ENCODE data around the gene NBEAL2.

Gene NBEAL2

GRCh38 chr3:47041114-47041513 is 61.6 kb downstream of the NBEAL2 start:
- ChIA-PET CTCF (interaction anchor here (0.6 kb wide), 1 partner anchor 43 kb away, joined by 4 read pairs; no protein-coding TSS in a partner anchor), POLR2A (no interaction called here)
- TF ChIP-seq ARNT (IDR thresholded peaks at IDR 0.05) (no peak), FOXA1 (IDR thresholded peaks at IDR 0.05) (no peak), HDGF (IDR thresholded peaks at IDR 0.05; ENCODE audit: borderline replicate concordance) (no peak), PKNOX1 (IDR thresholded peaks at IDR 0.05) (no peak), CTBP1 (IDR thresholded peaks at IDR 0.05; ENCODE audit: borderline replicate concordance) (no peak), SUZ12 (IDR thresholded peaks at IDR 0.05) (no peak), BHLHE40 (IDR thresholded peaks at IDR 0.05; ENCODE audit: borderline replicate concordance) (no peak), L3MBTL2 (conservative IDR thresholded peaks at IDR 0.05) (no peak), FOXM1 (IDR thresholded peaks at IDR 0.05; ENCODE audit: borderline replicate concordance) (no peak), LEF1 (IDR thresholded peaks at IDR 0.05; ENCODE audit: borderline replicate concordance) (no peak), ZNF384 (IDR thresholded peaks at IDR 0.05) (no peak), SP1 (IDR thresholded peaks at IDR 0.05) (no peak), TARDBP (IDR thresholded peaks at IDR 0.05) (no peak), NFRKB (IDR thresholded peaks at IDR 0.05) (no peak)
- no peak for DNase-seq (ENCODE audit: extremely low spot score)

GRCh38 chr3:47042231-47042791 is 62.8 kb downstream of the NBEAL2 start:
- DNase-seq (ENCODE audit: extremely low spot score), result no peak
- POLR2A ChIA-PET, result interaction anchor here (0.6 kb wide), 1 partner anchor 66 kb away, joined by 3 read pairs; no protein-coding TSS in a partner anchor

GRCh38 chr3:47047069-47047468 is 67.6 kb downstream of the NBEAL2 start:
- TF ChIP-seq L3MBTL2 (conservative IDR thresholded peaks at IDR 0.05) (no peak), ZNF384 (IDR thresholded peaks at IDR 0.05) (no peak), CTBP1 (IDR thresholded peaks at IDR 0.05; ENCODE audit: borderline replicate concordance) (no peak), LEF1 (IDR thresholded peaks at IDR 0.05; ENCODE audit: borderline replicate concordance) (no peak), FOXA1 (IDR thresholded peaks at IDR 0.05) (no peak), FOXK2 (IDR thresholded peaks at IDR 0.05) (no peak), FOXM1 (IDR thresholded peaks at IDR 0.05; ENCODE audit: borderline replicate concordance) (no peak), BHLHE40 (IDR thresholded peaks at IDR 0.05; ENCODE audit: borderline replicate concordance) (no peak)
- ChIA-PET CTCF (no interaction called here), POLR2A (interaction anchor here (0.8 to 1.2 kb wide), 2 partner anchors 9 to 38 kb away, joined by 3 read pairs; no protein-coding TSS in a partner anchor)
- no peak for DNase-seq (ENCODE audit: extremely low spot score)

More at GRCh38 chr3:47042231-47042791, 62.8 kb downstream of the NBEAL2 start:
- CTCF ChIA-PET, result interaction anchor here (0.9 to 1.2 kb wide), 2 partner anchors 43 to 122 kb away, joined by 3 read pairs; no protein-coding TSS in a partner anchor
- TF ChIP-seq PKNOX1 (IDR thresholded peaks at IDR 0.05), result peak; percentile 76
- TF ChIP-seq SP1 (IDR thresholded peaks at IDR 0.05), result no peak

- DNase-seq (ENCODE audit: extremely low spot score), result no peak
- ChIA-PET CTCF (no interaction called here), POLR2A (no interaction called here)
- TF ChIP-seq FOXK2 (IDR thresholded peaks at IDR 0.05), result no peak
- TF ChIP-seq CTBP1 (IDR thresholded peaks at IDR 0.05; ENCODE audit: borderline replicate concordance), result no peak
- no peak for TF ChIP-seq TARDBP (IDR thresholded peaks at IDR 0.05)
- TF ChIP-seq FOXA1 (IDR thresholded peaks at IDR 0.05), result no peak
- no peak for TF ChIP-seq FOXM1 (IDR thresholded peaks at IDR 0.05; ENCODE audit: borderline replicate concordance)
- no peak for TF ChIP-seq HDGF (IDR thresholded peaks at IDR 0.05; ENCODE audit: borderline replicate concordance)
- no peak for TF ChIP-seq LEF1 (IDR thresholded peaks at IDR 0.05; ENCODE audit: borderline replicate concordance)
- TF ChIP-seq BHLHE40 (IDR thresholded peaks at IDR 0.05; ENCODE audit: borderline replicate concordance), result no peak
- TF ChIP-seq ARNT (IDR thresholded peaks at IDR 0.05), result no peak
- no peak for TF ChIP-seq SUZ12 (IDR thresholded peaks at IDR 0.05)
- no peak for TF ChIP-seq SP1 (IDR thresholded peaks at IDR 0.05)
- TF ChIP-seq ELF4 (IDR thresholded peaks at IDR 0.05), result no peak
- TF ChIP-seq NFRKB (IDR thresholded peaks at IDR 0.05), result no peak
Measured at GRCh38 chr3:47047673-47048072, 68.2 kb downstream of the NBEAL2 start.

GRCh38 chr3:47054412-47054811 is 74.9 kb downstream of the NBEAL2 start:
- ChIA-PET POLR2A (no interaction called here), CTCF (no interaction called here)
- no peak for TF ChIP-seq FOXK2 (IDR thresholded peaks at IDR 0.05)
- TF ChIP-seq LEF1 (IDR thresholded peaks at IDR 0.05; ENCODE audit: borderline replicate concordance), result no peak
- no peak for TF ChIP-seq SP1 (IDR thresholded peaks at IDR 0.05)
- no peak for TF ChIP-seq NFRKB (IDR thresholded peaks at IDR 0.05)
- no peak for TF ChIP-seq L3MBTL2 (conservative IDR thresholded peaks at IDR 0.05)
- no peak for TF ChIP-seq HDGF (IDR thresholded peaks at IDR 0.05; ENCODE audit: borderline replicate concordance)
- TF ChIP-seq BHLHE40 (IDR thresholded peaks at IDR 0.05; ENCODE audit: borderline replicate concordance), result no peak
- no peak for TF ChIP-seq CTBP1 (IDR thresholded peaks at IDR 0.05; ENCODE audit: borderline replicate concordance)
- no peak for TF ChIP-seq ARNT (IDR thresholded peaks at IDR 0.05)
- no peak for TF ChIP-seq FOXM1 (IDR thresholded peaks at IDR 0.05; ENCODE audit: borderline replicate concordance)
- no peak for TF ChIP-seq FOXA1 (IDR thresholded peaks at IDR 0.05)
- DNase-seq (ENCODE audit: extremely low spot score), result no peak

- DNase-seq (ENCODE audit: extremely low spot score), result no peak
- TF ChIP-seq TARDBP (IDR thresholded peaks at IDR 0.05) (no peak), HDGF (IDR thresholded peaks at IDR 0.05; ENCODE audit: borderline replicate concordance) (no peak), NFRKB (IDR thresholded peaks at IDR 0.05) (no peak), CTBP1 (IDR thresholded peaks at IDR 0.05; ENCODE audit: borderline replicate concordance) (no peak), ELF4 (IDR thresholded peaks at IDR 0.05) (no peak), FOXM1 (IDR thresholded peaks at IDR 0.05; ENCODE audit: borderline replicate concordance) (no peak), ARNT (IDR thresholded peaks at IDR 0.05) (no peak), FOXK2 (IDR thresholded peaks at IDR 0.05) (no peak)
- POLR2A ChIA-PET, result no interaction called here
Measured at GRCh38 chr3:47056705-47057104, 77.2 kb downstream of the NBEAL2 start.

GRCh38 chr3:47057212-47057671 is 77.8 kb downstream of the NBEAL2 start:
- no peak for DNase-seq (ENCODE audit: extremely low spot score)
- CTCF ChIA-PET, result no interaction called here
- POLR2A ChIA-PET, result no interaction called here
- no peak for TF ChIP-seq HDGF (IDR thresholded peaks at IDR 0.05; ENCODE audit: borderline replicate concordance)
- no peak for TF ChIP-seq NFRKB (IDR thresholded peaks at IDR 0.05)
- TF ChIP-seq TARDBP (IDR thresholded peaks at IDR 0.05), result no peak
- TF ChIP-seq CTBP1 (IDR thresholded peaks at IDR 0.05; ENCODE audit: borderline replicate concordance), result no peak
- TF ChIP-seq ELF4 (IDR thresholded peaks at IDR 0.05), result no peak
- no peak for TF ChIP-seq LEF1 (IDR thresholded peaks at IDR 0.05; ENCODE audit: borderline replicate concordance)
- TF ChIP-seq PKNOX1 (IDR thresholded peaks at IDR 0.05), result no peak
- no peak for TF ChIP-seq FOXK2 (IDR thresholded peaks at IDR 0.05)
- TF ChIP-seq SUZ12 (IDR thresholded peaks at IDR 0.05), result no peak
- no peak for TF ChIP-seq SP1 (IDR thresholded peaks at IDR 0.05)
- TF ChIP-seq FOXA1 (IDR thresholded peaks at IDR 0.05), result no peak
- no peak for TF ChIP-seq FOXM1 (IDR thresholded peaks at IDR 0.05; ENCODE audit: borderline replicate concordance)
- TF ChIP-seq BHLHE40 (IDR thresholded peaks at IDR 0.05; ENCODE audit: borderline replicate concordance), result no peak
- no peak for TF ChIP-seq ARNT (IDR thresholded peaks at IDR 0.05)
- no peak for TF ChIP-seq L3MBTL2 (conservative IDR thresholded peaks at IDR 0.05)

More at GRCh38 chr3:47056705-47057104, 77.2 kb downstream of the NBEAL2 start:
- CTCF ChIA-PET, result no interaction called here

All from HEK293T (cell line).